SK-N-SH treated with all-trans-retinoic acid at 6 μM for 48 hours (cell line): Measurements from ENCODE around the gene HDAC5.

Experiments used
- CREB5 ChIP-seq: fragments of 250-450 bp; sonication (Bioruptor Pico); IDR thresholded peaks from 2 replicates; pipeline ENCODE4 v1.5.1; 2020; ENCODE audit warnings: low read depth, mild to moderate bottlenecking, moderate library complexity
- OSR1 ChIP-seq: fragments of 250-450 bp; sonication (Bioruptor Pico); IDR thresholded peaks from 2 replicates; pipeline ENCODE4 v1.8.0; 2022; ENCODE audit warnings: moderate library complexity, mild to moderate bottlenecking, inconsistent platforms
- PPARA ChIP-seq: fragments of 250-450 bp; sonication (Bioruptor Pico); IDR thresholded peaks from 2 replicates; pipeline ENCODE4 v1.5.0; 2020; ENCODE audit warnings: mild to moderate bottlenecking, borderline replicate concordance
- RARB ChIP-seq: fragments of 250-450 bp; sonication (Bioruptor Pico); IDR thresholded peaks from 2 replicates; pipeline ENCODE4 v1.8.0; 2021; ENCODE audit warnings: mild to moderate bottlenecking, moderate library complexity
- ZFP3 ChIP-seq: fragments of 250-450 bp; sonication (Bioruptor Pico); IDR thresholded peaks from 2 replicates; pipeline ENCODE4 v1.5.0; 2020; ENCODE audit warnings: mild to moderate bottlenecking, moderate library complexity
- ZNF70 ChIP-seq: fragments of 450-650 bp; formaldehyde crosslinking; IDR thresholded peaks from 2 replicates; pipeline ENCODE4 v1.5.0; 2020; ENCODE audit warnings: mild to moderate bottlenecking, moderate library complexity

- TF ChIP-seq ZNF70 (CRISPR knock-in tag) (no peak), CREB5 (no peak), OSR1 (CRISPR knock-in tag) (no peak), PPARA (CRISPR knock-in tag) (no peak), ZFP3 (no peak), RARB (CRISPR knock-in tag) (no peak)
These were observed 60.6 kb downstream of the HDAC5 start for GRCh38 chr17:44062871-44063270.
